Nephron progenitor cell (in vitro differentiated cells): ENCODE measurements around the gene MGRN1.

Experiments used
- DNase-seq: peaks from one replicate; pipeline ENCODE4 v3.0.0; 2021
- H3K27ac Mint-ChIP-seq: 2 replicates; pipeline ENCODE4 v1.8.0; 2021; ENCODE audit warnings: mild to moderate bottlenecking, moderate library complexity, mixed read lengths
- H3K27me3 Mint-ChIP-seq: 2 replicates; pipeline ENCODE4 v1.8.0; 2021; ENCODE audit warnings: mild to moderate bottlenecking, low read depth, mixed read lengths; ENCODE audit not compliant: poor library complexity
- H3K36me3 Mint-ChIP-seq: 2 replicates; pipeline ENCODE4 v1.8.0; 2021; ENCODE audit warnings: low read depth, mixed read lengths
- H3K4me1 Mint-ChIP-seq: 2 replicates; pipeline ENCODE4 v1.8.0; 2021; ENCODE audit warnings: mixed read lengths
- H3K4me3 Mint-ChIP-seq: 2 replicates; pipeline ENCODE4 v1.8.0; 2021; ENCODE audit warnings: mild to moderate bottlenecking, moderate library complexity, mixed read lengths
- H3K9me3 Mint-ChIP-seq: 2 replicates; pipeline ENCODE4 v1.8.0; 2021; ENCODE audit warnings: mild to moderate bottlenecking, moderate library complexity, mixed read lengths
- TF ChIP-seq, protein P1 (sequence below): fragments of 200-600 bp; sonication (generic); IDR thresholded peaks from 2 replicates; pipeline ENCODE4 v1.5.0; 2021; ENCODE audit warnings: antibody characterized with exemption

MGRN1 gene

DNA sequence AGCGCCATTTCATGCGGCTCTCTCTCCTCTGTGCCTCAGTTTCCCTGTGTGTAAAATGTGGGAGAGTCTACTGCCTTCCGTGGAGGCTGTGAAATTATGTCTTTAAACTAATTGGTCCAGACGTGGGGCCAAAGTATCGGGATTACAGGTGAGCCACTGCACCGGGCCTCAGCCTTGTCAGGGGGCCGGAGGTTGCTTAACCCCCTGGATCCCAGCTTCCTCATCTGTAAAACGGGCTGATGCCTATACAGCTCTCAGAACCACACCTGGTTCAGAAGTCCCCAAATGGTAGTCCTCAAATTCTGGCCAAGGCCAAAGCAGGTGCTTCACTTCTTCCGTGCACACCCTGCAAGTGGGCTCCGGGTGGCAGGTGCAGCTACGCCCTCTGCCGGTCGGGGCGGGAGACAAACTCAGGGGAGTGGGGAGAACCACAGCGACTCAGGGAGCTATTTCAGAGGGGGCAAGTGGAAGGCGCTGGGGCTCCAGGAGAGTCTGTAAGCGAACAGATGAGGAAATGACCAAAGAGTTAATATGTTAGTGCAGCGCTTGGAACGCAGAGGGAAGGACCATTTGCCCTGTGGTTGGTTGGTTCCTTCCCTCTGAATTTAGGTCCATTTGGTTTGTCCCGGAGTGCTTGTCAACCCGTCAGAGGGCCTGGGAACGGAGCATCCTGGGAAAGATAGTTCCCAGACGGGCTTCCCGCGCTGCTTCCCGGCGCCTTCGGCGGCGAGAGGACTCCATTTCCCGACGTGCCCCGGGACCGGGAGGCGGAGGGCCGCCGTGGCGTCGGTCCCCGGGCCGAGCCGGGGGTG lies at the start of gene MGRN1:
Gene MGRN1, plus strand, starts transcription at position 812 of the 812 bp plus-strand sequence. CDS start 135 bp downstream, outside the sequence.
- peak within 1 kb of the TSS; percentile 99 for H3K27ac Mint-ChIP-seq
- TF ChIP-seq, protein P1, sequence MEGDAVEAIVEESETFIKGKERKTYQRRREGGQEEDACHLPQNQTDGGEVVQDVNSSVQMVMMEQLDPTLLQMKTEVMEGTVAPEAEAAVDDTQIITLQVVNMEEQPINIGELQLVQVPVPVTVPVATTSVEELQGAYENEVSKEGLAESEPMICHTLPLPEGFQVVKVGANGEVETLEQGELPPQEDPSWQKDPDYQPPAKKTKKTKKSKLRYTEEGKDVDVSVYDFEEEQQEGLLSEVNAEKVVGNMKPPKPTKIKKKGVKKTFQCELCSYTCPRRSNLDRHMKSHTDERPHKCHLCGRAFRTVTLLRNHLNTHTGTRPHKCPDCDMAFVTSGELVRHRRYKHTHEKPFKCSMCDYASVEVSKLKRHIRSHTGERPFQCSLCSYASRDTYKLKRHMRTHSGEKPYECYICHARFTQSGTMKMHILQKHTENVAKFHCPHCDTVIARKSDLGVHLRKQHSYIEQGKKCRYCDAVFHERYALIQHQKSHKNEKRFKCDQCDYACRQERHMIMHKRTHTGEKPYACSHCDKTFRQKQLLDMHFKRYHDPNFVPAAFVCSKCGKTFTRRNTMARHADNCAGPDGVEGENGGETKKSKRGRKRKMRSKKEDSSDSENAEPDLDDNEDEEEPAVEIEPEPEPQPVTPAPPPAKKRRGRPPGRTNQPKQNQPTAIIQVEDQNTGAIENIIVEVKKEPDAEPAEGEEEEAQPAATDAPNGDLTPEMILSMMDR, result peak; percentile 87
- H3K27me3 Mint-ChIP-seq, result no peaks in the 10 kb centered on the region
- H3K4me1 Mint-ChIP-seq, result peaks cover 35% of the 10 kb centered on the region
- peak within 1 kb of the TSS; percentile 99 for H3K4me3 Mint-ChIP-seq
- H3K36me3 Mint-ChIP-seq, result peaks cover 19% of the 10 kb centered on the region
- peak; percentile 91 for DNase-seq
- peaks cover 5% of the 10 kb centered on the region for H3K9me3 Mint-ChIP-seq

DNA sequence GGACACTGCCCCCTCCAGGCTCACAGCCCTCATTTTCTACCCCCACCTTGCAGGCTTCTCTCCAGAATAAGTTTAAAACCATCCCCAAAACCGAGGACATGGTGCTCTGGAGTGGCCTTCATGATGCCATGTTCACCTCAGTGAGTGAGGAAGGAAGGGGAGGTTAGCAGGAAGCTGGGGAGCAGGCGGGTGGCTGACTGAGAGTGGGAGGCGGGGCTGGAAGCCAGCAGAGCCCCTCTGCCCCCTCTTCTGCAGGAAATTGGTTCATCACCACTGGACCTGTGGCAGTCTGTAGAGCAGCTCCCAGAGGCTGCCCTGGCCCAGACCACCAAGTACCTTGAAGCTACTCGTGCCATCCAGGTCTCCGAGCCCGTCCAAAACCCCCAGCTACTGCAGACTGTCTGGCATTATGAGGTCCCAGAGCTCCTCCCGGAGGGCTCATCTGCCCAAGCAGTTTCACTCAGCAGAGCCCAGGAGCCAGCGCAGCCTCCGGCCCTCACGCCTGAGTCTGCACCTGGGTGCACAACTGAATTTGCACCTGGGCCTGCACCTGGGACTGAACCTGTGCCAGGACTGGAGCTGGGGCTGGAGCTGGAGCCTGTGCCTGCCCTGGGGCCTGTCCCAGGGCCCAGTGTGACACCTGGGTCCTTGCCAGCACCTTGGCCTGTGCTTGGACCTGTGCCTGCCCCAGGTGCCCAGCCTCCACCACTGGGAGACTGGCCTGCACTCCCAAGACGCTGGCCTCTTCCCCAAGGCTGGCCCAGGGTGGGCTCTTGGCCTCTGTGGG lies 49.5 kb upstream of the MGRN1 start:
- TF ChIP-seq, protein P1, result no peak
- Mint-ChIP-seq H3K36me3 (no peaks in the 10 kb centered on the region), H3K27ac (peak overlapping the region; percentile 69), H3K4me1 (no peaks in the 10 kb centered on the region), H3K27me3 (peaks cover 12% of the 10 kb centered on the region), H3K9me3 (no peaks in the 10 kb centered on the region), H3K4me3 (no peak overlapping the region)
- no peak for DNase-seq

DNA sequence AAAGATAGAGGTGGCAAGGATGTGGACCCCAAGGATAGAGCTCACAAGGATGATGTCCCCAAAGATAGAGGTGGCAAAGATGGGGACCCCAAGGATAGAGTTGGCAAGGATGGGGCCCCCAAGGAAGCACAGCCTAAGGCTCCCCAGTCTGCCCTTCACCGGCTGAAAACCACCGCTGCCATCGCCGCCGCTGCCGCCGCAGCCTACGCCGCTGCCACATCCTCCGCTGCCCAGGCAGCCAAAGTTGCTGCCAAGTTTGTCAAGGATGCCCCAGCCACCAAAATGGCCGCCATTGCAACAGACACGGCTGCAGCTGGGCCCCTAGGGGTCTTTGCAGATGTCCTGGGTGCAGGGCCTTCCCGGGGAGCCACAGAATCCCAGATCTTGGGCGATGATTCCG lies 48.6 kb upstream of the MGRN1 start:
- Mint-ChIP-seq H3K27ac (no peak overlapping the region), H3K36me3 (no peaks in the 10 kb centered on the region), H3K4me1 (no peaks in the 10 kb centered on the region), H3K4me3 (no peak overlapping the region), H3K27me3 (peaks cover 8% of the 10 kb centered on the region), H3K9me3 (no peaks in the 10 kb centered on the region)
- DNase-seq, result no peak
- TF ChIP-seq, protein P1, result no peak

DNA sequence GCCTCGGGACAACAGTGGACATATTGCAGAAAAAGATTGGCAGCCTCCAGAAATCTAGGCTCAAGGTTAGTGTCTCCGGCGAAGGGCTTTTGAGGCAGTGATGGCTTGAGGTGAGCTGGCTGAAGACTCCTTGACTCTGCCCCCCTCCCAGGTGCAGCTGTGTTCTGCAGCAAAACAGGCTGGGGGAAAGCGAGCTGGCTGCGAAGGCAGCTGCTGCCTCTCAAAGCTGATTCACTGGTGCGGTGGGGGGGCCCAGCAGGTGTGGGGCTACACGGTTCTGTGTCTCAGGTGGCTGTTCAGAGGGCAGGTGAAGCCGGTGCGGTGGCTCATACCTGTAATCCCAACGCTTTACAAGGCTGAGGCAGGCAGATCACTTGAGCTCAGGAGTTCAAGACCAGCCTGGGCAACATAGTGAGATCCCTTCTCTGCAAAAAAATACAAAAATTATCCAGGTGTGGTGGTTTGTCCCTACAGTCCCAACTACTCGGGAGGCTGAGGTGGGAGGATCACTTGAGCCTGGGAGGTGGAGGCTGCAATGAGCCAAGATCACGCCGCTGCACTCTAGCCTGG lies 45.6 kb upstream of the MGRN1 start:
- TF ChIP-seq, protein P1, result no peak
- DNase-seq, result no peak
- H3K27me3 Mint-ChIP-seq, result peaks cover 5% of the 10 kb centered on the region
- H3K27ac Mint-ChIP-seq, result no peak overlapping the region
- no peak overlapping the region for H3K4me3 Mint-ChIP-seq
- H3K36me3 Mint-ChIP-seq, result no peaks in the 10 kb centered on the region
- H3K4me1 Mint-ChIP-seq, result no peaks in the 10 kb centered on the region
- no peaks in the 10 kb centered on the region for H3K9me3 Mint-ChIP-seq

DNA sequence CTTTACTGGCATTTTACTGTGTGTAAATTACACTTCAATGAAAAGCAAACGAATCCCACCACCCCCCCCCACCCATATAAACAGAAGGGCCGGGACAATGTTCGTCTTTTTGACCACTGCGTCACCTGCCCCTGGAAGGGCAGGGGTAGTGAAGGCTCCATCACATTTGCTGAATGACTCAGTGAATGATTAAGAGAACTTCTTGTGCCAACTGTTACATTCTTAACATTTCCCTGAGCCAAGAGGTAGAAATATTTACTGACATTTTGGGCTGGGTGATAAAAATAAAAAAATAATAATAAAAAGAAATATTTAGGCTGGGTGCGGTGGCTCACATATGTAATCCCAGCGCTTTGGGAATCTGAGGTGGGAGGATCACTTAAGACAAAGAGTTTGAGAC lies 44.4 kb upstream of the MGRN1 start:
- no peaks in the 10 kb centered on the region for H3K36me3 Mint-ChIP-seq
- no peak overlapping the region for H3K4me3 Mint-ChIP-seq
- H3K27ac Mint-ChIP-seq, result no peak overlapping the region
- H3K4me1 Mint-ChIP-seq, result no peaks in the 10 kb centered on the region
- TF ChIP-seq, protein P1, result no peak
- no peak for DNase-seq
- peaks cover 5% of the 10 kb centered on the region for H3K27me3 Mint-ChIP-seq
- H3K9me3 Mint-ChIP-seq, result no peaks in the 10 kb centered on the region
